Measurements from ENCODE around the gene KCNJ12.

DNA sequence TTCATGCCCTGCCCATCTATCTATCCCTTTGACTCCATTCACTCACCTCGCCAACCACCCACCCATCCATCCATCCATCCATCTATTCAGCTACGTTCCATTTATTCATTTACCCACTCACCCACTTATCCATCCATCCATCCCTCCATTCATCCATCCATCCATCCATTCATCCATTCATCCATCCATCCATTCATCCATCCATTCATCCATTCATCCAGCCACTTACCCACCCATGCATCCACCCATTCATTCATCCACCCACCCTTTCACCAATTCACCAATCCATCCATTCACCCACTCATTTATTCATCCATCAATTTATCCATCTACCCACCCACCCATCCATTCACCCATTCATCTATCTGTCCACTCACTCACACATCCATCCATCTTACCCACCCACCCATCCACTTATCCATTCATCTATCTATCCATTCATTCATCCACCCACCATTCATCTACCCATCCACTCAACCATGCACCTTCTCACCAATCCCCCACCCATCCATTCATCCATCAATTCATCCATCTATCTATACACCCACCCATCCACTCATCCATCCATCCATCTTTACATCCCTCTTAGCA, 19.5 kb upstream of the KCNJ12 start:
- TF ChIP-seq, protein P1, sequence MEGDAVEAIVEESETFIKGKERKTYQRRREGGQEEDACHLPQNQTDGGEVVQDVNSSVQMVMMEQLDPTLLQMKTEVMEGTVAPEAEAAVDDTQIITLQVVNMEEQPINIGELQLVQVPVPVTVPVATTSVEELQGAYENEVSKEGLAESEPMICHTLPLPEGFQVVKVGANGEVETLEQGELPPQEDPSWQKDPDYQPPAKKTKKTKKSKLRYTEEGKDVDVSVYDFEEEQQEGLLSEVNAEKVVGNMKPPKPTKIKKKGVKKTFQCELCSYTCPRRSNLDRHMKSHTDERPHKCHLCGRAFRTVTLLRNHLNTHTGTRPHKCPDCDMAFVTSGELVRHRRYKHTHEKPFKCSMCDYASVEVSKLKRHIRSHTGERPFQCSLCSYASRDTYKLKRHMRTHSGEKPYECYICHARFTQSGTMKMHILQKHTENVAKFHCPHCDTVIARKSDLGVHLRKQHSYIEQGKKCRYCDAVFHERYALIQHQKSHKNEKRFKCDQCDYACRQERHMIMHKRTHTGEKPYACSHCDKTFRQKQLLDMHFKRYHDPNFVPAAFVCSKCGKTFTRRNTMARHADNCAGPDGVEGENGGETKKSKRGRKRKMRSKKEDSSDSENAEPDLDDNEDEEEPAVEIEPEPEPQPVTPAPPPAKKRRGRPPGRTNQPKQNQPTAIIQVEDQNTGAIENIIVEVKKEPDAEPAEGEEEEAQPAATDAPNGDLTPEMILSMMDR (IDR thresholded peaks at IDR 0.05; ENCODE audit: borderline replicate concordance, extremely low read depth, low read length, poor library complexity, severe bottlenecking) = no peak
- no peak for TF ChIP-seq EZH2 (IDR thresholded peaks at IDR 0.05; ENCODE audit: borderline replicate concordance, low read depth, low read length, severe bottlenecking)
